Keratinocyte (primary cell): ENCODE results near the gene ABLIM2. TPM values are rescaled to one million over a fixed set of nuclear protein-coding genes. Genes with fewer than 3 reads are reported as not detected.

Experiments
- DNase-seq: peaks from one replicate; pipeline ENCODE4 v3.0.0-alpha.2; 2011; ENCODE audit warnings: low read depth, missing footprints, low spot score
- FAIRE-seq: peaks from 2 replicates; lab custom pipeline; 2011; peaks lifted over from hg19 to GRCh38; lab: Jason Lieb, UNC
- H2AFZ ChIP-seq: 2 replicates; pipeline ENCODE4 v1.6.0; 2012; ENCODE audit warnings: low read length, control low read depth, inconsistent platforms; ENCODE audit not compliant: control insufficient read depth
- H3K27ac ChIP-seq: 2 replicates; pipeline ENCODE4 v1.5.1; 2011; ENCODE audit warnings: low read length; ENCODE audit not compliant: control insufficient read depth, insufficient read depth
- H3K27me3 ChIP-seq: 3 replicates; pipeline ENCODE4 v1.6.0; 2011; ENCODE audit warnings: low read length; ENCODE audit not compliant: control insufficient read depth, insufficient read depth; ENCODE audit errors: extremely low read depth
- H3K36me3 ChIP-seq, 2 experiments: 2 replicates in 1 of 2; 3 replicates in 1 of 2; pipeline ENCODE4 v1.5.1; 2011; ENCODE audit warnings: low read length in 2 of 2, mild to moderate bottlenecking in 1 of 2; ENCODE audit not compliant: control insufficient read depth in 2 of 2, insufficient read depth in 2 of 2; ENCODE audit errors: extremely low read depth in 1 of 2
- H3K4me1 ChIP-seq: 3 replicates; pipeline ENCODE4 v1.5.1; 2011; ENCODE audit warnings: low read length; ENCODE audit not compliant: control insufficient read depth, insufficient read depth; ENCODE audit errors: extremely low read depth
- H3K4me2 ChIP-seq: 3 replicates; pipeline ENCODE4 v1.6.0; 2011; ENCODE audit warnings: low read depth, low read length; ENCODE audit not compliant: control insufficient read depth, insufficient read depth; ENCODE audit errors: extremely low read depth
- H3K4me3 ChIP-seq, 3 experiments: fragments of 200-600 bp in 1 of 3; sonication (generic) in 1 of 3; 2 replicates in 2 of 3; 3 replicates in 1 of 3; pipeline ENCODE4 v1.5.1; 2011 to 2016; ENCODE audit warnings: low read length in 3 of 3, mild to moderate bottlenecking in 3 of 3, control low read depth in 2 of 3, inconsistent platforms in 1 of 3, low read depth in 1 of 3, mixed read lengths in 1 of 3, mixed run types in 1 of 3, moderate library complexity in 1 of 3; ENCODE audit not compliant: control insufficient read depth in 2 of 3, insufficient read depth in 2 of 3; ENCODE audit errors: extremely low read depth in 1 of 3
- H3K79me2 ChIP-seq: 2 replicates; pipeline ENCODE4 v1.6.0; 2012; ENCODE audit warnings: low read length; ENCODE audit not compliant: control insufficient read depth, insufficient read depth
- H3K9ac ChIP-seq: 3 replicates; pipeline ENCODE4 v1.6.0; 2011; ENCODE audit warnings: low read length; ENCODE audit not compliant: control insufficient read depth, insufficient read depth; ENCODE audit errors: extremely low read depth
- H3K9me1 ChIP-seq: 3 replicates; pipeline ENCODE4 v1.6.0; 2011; ENCODE audit warnings: low read length; ENCODE audit not compliant: control insufficient read depth, insufficient read depth; ENCODE audit errors: extremely low read depth
- H3K9me3 ChIP-seq: 2 replicates; pipeline ENCODE4 v1.5.1; 2012; ENCODE audit warnings: low read depth, low read length; ENCODE audit not compliant: control insufficient read depth
- H4K20me1 ChIP-seq: 3 replicates; pipeline ENCODE4 v1.6.0; 2011; ENCODE audit warnings: low read length; ENCODE audit not compliant: control insufficient read depth, insufficient read depth; ENCODE audit errors: extremely low read depth
- EZH2 ChIP-seq: IDR thresholded peaks from one replicate; pipeline ENCODE4 v1.6.1; 2012; ENCODE audit warnings: inconsistent platforms, mild to moderate bottlenecking, low read length, moderate library complexity
- dilution Hi-C: fragments of 300-500 bp; cut with MboI; formaldehyde crosslinking; loops from one replicate; pipeline ENCODE4 v1.7.0; 2020; ENCODE audit warnings: low sequenced_read_pairs; ENCODE audit not compliant: extremely low pct_ligation_motif_present
- polyA plus RNA-seq, 5 experiments: library from polyadenylated mRNA; depleted of rRNA in 3 of 5; stranded (reverse) in 3 of 5; stranded (forward) in 1 of 5; unstranded in 1 of 5; fragments of >200 nt; gene quantifications; 1 replicate in 1 of 5; 2 replicates in 3 of 5; 3 replicates in 1 of 5; pipeline versions ENCODE4 v1.2.1 to v1.2.3, GENCODE V29; 2011 to 2012; ENCODE audit warnings: missing spikeins in 2 of 5, low read depth in 1 of 5, low replicate concordance in 1 of 5
- TF ChIP-seq, protein P1 (sequence below), 3 experiments: IDR thresholded peaks in 1 of 3; conservative IDR thresholded peaks in 1 of 3; optimal IDR thresholded peaks in 1 of 3; 2 replicates in 2 of 3; 3 replicates in 1 of 3; pipeline versions ENCODE3 to v1.5.1; 2011; ENCODE audit warnings: low read length in 3 of 3, mild to moderate bottlenecking in 3 of 3, moderate library complexity in 2 of 3, control low read depth in 1 of 3, inconsistent platforms in 1 of 3; ENCODE audit not compliant: insufficient read depth in 2 of 3; ENCODE audit errors: extremely low read depth in 1 of 3

Gene ABLIM2
- polyA plus RNA-seq, 1 donor (not counting 4 experiments of a cell fraction or from before 2014, with no cell fraction given), result 0.94 TPM

DNA sequence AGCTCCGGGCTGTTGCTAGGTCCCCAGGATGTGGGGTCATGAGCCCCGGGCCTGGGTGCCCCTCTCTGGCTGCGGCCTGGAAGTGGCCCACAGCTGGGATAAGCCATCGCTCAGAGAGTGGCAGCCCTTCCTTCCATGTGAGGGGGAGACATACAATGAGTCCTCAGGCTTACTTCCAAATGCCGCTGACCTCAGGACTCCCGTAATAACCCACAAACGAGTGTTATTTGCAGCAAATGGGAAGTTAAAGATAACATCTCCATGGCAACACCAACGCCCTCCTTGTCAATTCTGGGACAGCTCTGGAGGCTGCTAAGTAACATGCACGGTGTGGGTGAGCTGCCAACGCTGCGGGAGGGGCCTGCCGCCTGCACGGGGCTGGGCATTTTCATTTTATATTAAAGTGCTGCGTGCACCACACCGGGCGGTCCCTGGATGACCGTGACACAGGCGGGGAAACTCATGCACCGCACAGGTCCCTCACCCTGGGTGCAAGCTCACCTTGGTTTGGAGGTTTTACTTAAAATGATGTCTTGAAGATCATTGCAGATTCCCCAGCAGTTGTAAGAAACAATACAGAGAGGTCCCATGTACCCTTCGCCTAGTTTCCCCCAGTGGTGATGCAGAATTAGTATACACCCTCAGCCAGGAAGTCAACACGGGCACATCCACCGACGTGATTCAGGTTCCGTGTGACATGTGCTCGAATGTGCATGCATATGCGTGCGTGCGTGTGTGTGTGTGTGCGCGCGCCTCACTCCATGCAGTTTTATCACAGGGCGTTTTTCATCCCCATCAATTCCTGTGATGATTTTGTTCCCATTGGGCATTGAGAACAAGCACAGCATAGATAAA is 79.4 kb downstream of the ABLIM2 start:
- peaks cover 29% of the 10 kb centered on the region for H3K27me3 ChIP-seq
- H3K4me2 ChIP-seq, result no peak overlapping the region
- no peak for FAIRE-seq

DNA sequence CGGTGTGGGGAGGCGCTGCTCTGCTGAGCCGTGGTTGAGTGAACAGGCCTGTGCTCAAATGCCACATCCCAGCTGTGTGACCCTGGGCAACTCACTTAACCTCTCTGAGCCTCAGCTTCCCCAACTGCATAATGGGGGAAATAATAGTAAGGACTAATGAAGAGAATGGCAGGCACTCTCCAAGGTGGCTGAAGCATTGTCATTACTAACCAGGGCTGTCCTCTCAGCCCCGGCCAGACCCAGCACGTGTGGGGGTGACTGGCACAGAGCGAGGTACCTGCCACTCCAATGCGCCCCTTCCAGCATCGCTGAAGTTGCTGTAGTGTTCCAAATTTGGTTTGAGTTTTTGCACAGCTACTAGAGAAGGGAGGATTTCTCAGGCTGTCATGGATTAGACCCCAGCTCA is 80.0 kb downstream of the ABLIM2 start:
- no peak for TF ChIP-seq EZH2
- TF ChIP-seq, protein P1, sequence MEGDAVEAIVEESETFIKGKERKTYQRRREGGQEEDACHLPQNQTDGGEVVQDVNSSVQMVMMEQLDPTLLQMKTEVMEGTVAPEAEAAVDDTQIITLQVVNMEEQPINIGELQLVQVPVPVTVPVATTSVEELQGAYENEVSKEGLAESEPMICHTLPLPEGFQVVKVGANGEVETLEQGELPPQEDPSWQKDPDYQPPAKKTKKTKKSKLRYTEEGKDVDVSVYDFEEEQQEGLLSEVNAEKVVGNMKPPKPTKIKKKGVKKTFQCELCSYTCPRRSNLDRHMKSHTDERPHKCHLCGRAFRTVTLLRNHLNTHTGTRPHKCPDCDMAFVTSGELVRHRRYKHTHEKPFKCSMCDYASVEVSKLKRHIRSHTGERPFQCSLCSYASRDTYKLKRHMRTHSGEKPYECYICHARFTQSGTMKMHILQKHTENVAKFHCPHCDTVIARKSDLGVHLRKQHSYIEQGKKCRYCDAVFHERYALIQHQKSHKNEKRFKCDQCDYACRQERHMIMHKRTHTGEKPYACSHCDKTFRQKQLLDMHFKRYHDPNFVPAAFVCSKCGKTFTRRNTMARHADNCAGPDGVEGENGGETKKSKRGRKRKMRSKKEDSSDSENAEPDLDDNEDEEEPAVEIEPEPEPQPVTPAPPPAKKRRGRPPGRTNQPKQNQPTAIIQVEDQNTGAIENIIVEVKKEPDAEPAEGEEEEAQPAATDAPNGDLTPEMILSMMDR (optimal IDR thresholded peaks at IDR 0.05 in 1 of 3, IDR thresholded peaks at IDR 0.05 in 1 of 3, conservative IDR thresholded peaks at IDR 0.05 in 1 of 3; ENCODE audit: extremely low read depth in 1 of 3, insufficient read depth in 2 of 3, low read length in 3 of 3), result no peak
- Histone ChIP-seq H3K9me3 (no peaks in the 10 kb centered on the region), H3K27ac (no peak overlapping the region), H3K36me3 (no peaks in the 10 kb centered on the region), H3K4me3 (no peak overlapping the region), H3K9me1 (no peaks in the 10 kb centered on the region), H3K9ac (no peak overlapping the region), H2AFZ (no peak overlapping the region), H3K4me2 (no peak overlapping the region), H3K4me1 (no peaks in the 10 kb centered on the region), H3K27me3 (peaks cover 28% of the 10 kb centered on the region), H3K79me2 (no peaks in the 10 kb centered on the region), H4K20me1 (no peaks in the 10 kb centered on the region)
- DNase-seq (no peak), FAIRE-seq (no peak)
- dilution Hi-C loops, result no loop called here

More for the DNA sequence above, 79.4 kb downstream of the ABLIM2 start:
- TF ChIP-seq, protein P1 (optimal IDR thresholded peaks at IDR 0.05 in 1 of 3, IDR thresholded peaks at IDR 0.05 in 1 of 3, conservative IDR thresholded peaks at IDR 0.05 in 1 of 3; ENCODE audit: extremely low read depth in 1 of 3, insufficient read depth in 2 of 3, low read length in 3 of 3), result no peak
- no peak for TF ChIP-seq EZH2
- Histone ChIP-seq H3K36me3 (no peaks in the 10 kb centered on the region), H3K9ac (no peak overlapping the region), H3K79me2 (no peaks in the 10 kb centered on the region), H3K4me3 (no peak overlapping the region), H4K20me1 (no peaks in the 10 kb centered on the region), H3K27ac (no peak overlapping the region), H3K4me1 (no peaks in the 10 kb centered on the region), H3K9me1 (no peaks in the 10 kb centered on the region), H2AFZ (no peak overlapping the region), H3K9me3 (no peaks in the 10 kb centered on the region)
- DNase-seq, result no peak
- dilution Hi-C loops, result no loop called here
